Testis (tissue), 3 donors: ENCODE data around the gene TMEM151B. TPM values are rescaled to one million over a fixed set of nuclear protein-coding genes. Genes with fewer than 3 reads are reported as not detected.

Source experiments
- DNase-seq: peaks from one replicate; pipeline ENCODE4 v3.0.0-alpha.2; 2019
- H3K27ac ChIP-seq, 2 donors: fragments of 200-600 bp; sonication (generic); one replicate each; pipeline ENCODE4 v1.5.1; 2019
- H3K27me3 ChIP-seq: fragments of 200-600 bp; sonication (generic); one replicate; pipeline ENCODE4 v1.5.1; 2019
- H3K36me3 ChIP-seq: fragments of 200-600 bp; sonication (generic); one replicate; pipeline ENCODE4 v1.5.1; 2017; ENCODE audit warnings: low read depth; ENCODE audit errors: missing control alignments
- H3K4me1 ChIP-seq: fragments of 200-600 bp; sonication (generic); one replicate; pipeline ENCODE4 v1.5.1; 2019
- H3K4me3 ChIP-seq, 2 donors: fragments of 200-600 bp; sonication (generic); one replicate each; pipeline ENCODE4 v1.5.1; 2017 to 2019
- H3K9me3 ChIP-seq: fragments of 200-600 bp; sonication (generic); one replicate; pipeline ENCODE4 v1.5.1; 2017
- POLR2A ChIP-seq: fragments of 450-650 bp; IDR thresholded peaks from one replicate; pipeline ENCODE4 v1.6.1; 2017; ENCODE audit warnings: antibody characterized with exemption, mild to moderate bottlenecking, moderate library complexity
- whole genome bisulfite sequencing, 2 donors: methylation state at CpG; one replicate each; pipeline ENCODE4 v1.1.5; 2018; 5-methylcytosine and 5-hydroxymethylcytosine counted together
- intact Hi-C: fragments of 100-400 bp; cut with DNase I; formaldehyde crosslinking; loops from one replicate; pipeline ENCODE4 v1.15.1; 2023; ENCODE audit warnings: low total_unique reads
- polyA plus RNA-seq: library from polyadenylated mRNA; stranded (reverse); fragments of 350-450 nt; fragmentation: Illumina TruSeq; extraction: RNeasy Lipid Tissue Mini Kit (QIAGEN cat#74804); gene quantifications from one replicate; pipeline ENCODE4 v1.2.3, GENCODE V29; 2014; ENCODE audit warnings: low read depth, low replicate concordance; ENCODE audit not compliant: insufficient read depth
- total RNA-seq, 2 donors: library from RNA; depleted of rRNA; stranded (reverse); fragments of >200 nt; gene quantifications; one replicate each; pipeline ENCODE4 v1.2.3, GENCODE V29; 2016
- TF ChIP-seq, protein P1 (sequence below), 3 experiments: fragments of 450-650 bp in 2 of 3; fragments of 200-600 bp in 1 of 3; sonication (generic) in 1 of 3; IDR thresholded peaks; one replicate each; pipeline ENCODE4 v1.5.1; 2016 to 2019; ENCODE audit warnings: antibody characterized with exemption in 3 of 3, mild to moderate bottlenecking in 2 of 3, moderate library complexity in 1 of 3

The TMEM151B gene
- total and polyA plus RNA-seq, 3 donors from 2014 or later = 1.3 to 2.8 (median 1.6) TPM

DNA sequence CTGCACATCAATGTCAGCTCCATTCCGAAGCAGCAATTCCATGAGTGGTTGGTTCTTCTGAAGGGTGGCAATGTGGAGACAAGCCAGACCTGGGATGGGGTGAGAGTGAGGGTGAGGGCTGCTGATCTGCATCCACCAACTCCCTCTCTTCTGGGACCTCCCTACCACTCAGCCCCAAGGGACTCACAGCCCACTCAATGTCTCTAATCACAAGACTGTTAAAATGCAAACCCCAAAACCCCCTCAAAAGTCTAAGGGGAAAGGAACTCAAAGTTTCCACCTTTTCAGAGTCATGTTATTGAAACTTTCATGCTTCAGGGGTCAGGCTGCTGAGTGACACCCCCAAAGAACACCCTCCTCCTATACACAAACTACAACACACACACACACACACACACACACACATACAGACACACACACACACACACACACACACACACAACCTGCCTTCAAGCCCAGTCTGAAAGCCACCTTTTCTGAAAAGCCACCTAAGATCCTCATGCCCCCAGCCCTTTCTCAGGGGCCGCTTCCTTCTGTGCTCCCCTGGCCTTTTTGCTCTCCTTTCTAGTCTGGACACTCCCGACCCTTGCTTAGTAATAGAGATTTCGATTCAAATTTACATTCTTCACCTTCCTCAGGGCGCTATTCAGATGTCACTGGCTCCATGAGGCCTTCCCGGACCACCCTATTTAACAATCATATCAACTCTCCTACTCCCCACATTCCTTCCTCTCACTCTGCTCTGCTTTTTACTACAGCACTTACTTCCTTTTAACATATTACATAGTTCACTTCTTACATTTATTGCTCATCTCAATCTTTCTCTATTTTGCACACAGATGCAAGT, 9.6 kb upstream of the TMEM151B start:
- intact Hi-C loops = loop anchor here (10.0 kb wide), 1 partner anchor 194 kb away; no protein-coding TSS in a partner anchor
- Histone ChIP-seq H3K4me3 (no peak overlapping the region), H3K36me3 (no peaks in the 10 kb centered on the region), H3K27me3 (no peaks in the 10 kb centered on the region), H3K4me1 (peaks cover 35% of the 10 kb centered on the region), H3K9me3 (no peaks in the 10 kb centered on the region), H3K27ac (no peak overlapping the region)
- 96 to 97% methylated on average over 6 of the region's 6 CpGs for WGBS, 2 donors
- DNase-seq = no peak
- TF ChIP-seq POLR2A = no peak
- TF ChIP-seq, protein P1, sequence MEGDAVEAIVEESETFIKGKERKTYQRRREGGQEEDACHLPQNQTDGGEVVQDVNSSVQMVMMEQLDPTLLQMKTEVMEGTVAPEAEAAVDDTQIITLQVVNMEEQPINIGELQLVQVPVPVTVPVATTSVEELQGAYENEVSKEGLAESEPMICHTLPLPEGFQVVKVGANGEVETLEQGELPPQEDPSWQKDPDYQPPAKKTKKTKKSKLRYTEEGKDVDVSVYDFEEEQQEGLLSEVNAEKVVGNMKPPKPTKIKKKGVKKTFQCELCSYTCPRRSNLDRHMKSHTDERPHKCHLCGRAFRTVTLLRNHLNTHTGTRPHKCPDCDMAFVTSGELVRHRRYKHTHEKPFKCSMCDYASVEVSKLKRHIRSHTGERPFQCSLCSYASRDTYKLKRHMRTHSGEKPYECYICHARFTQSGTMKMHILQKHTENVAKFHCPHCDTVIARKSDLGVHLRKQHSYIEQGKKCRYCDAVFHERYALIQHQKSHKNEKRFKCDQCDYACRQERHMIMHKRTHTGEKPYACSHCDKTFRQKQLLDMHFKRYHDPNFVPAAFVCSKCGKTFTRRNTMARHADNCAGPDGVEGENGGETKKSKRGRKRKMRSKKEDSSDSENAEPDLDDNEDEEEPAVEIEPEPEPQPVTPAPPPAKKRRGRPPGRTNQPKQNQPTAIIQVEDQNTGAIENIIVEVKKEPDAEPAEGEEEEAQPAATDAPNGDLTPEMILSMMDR (IDR thresholded peaks at IDR 0.05) = no peak

DNA sequence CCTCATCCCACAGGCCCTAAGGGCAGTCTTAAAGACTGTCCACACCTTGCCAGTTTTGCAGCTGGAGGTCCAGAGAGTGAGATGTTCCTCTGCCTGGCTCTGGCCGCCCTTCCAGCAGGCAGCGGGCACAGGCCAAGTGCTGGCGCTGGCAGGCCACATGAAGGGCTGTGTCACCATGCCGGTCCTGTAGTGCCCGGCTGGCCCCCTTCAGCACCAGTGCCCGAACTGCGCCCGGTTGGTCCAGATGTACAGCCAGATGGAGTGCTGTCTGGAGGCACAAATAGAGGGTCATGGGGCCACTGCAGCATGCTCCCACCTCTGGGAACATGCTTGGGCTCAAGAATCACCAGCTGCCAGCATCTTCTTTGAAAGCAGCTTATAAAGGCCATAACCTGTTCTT, 8.7 kb upstream of the TMEM151B start:
- no peaks in the 10 kb centered on the region for H3K9me3 ChIP-seq
- 91% methylated on average over 8 of the region's 8 CpGs; no CpG with 5 or more reads in 1 of the 2 donors for WGBS, 2 donors
- no peak overlapping the region for H3K27ac ChIP-seq
- H3K27me3 ChIP-seq = no peaks in the 10 kb centered on the region
- H3K36me3 ChIP-seq = no peaks in the 10 kb centered on the region
- no peak overlapping the region for H3K4me3 ChIP-seq
- peaks cover 28% of the 10 kb centered on the region for H3K4me1 ChIP-seq
- intact Hi-C loops = loop anchor here (10.0 kb wide), 1 partner anchor 193 kb away; no protein-coding TSS in a partner anchor
- no peak for DNase-seq
- TF ChIP-seq, protein P1 (IDR thresholded peaks at IDR 0.05) = no peak
- no peak for TF ChIP-seq POLR2A

DNA sequence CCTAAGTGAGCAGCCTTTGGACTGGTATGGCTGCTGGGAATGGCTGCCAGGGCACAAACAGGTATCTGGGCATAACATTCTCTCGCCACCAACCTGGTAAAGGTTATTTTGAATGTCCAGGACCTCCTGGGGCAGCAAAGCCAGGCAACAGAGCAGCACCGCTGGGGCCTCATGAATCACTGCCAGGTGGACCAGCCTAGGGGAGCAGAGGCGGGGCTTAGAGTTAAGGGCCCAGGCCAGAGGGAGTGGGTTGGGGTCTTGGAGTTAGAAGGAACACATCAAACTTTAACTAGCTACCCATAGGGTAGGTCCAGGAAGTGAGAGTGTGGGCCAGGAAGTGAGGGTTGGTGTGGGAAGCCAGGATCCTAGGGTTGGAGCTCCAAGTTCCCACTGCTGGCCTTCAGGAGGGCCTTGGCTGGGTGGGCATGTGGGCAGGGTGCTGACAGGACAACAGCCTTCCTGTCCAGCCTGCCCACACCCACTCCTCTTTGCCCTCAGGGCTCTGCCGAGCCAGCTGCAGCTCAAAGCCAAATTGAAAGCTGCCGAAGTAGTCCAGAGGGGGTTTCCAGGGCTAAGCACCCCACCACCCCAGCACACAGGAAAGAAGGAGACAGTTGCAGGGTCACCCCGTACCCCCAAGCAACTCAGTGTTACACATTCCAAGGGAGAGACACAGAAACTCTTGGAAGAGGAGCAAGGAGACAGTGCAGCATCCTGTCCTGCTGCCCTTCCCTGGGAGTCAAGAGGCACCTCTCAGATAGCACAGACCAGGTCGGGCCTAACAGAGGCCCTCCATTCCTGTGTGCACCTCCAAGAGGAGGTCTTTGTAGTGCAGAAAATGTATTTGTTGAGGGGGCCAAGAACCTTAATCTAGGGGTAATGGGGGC, 7.5 kb upstream of the TMEM151B start:
- no peak for TF ChIP-seq POLR2A
- TF ChIP-seq, protein P1 (IDR thresholded peaks at IDR 0.05) = no peak
- intact Hi-C loops = loop anchor here (10.0 kb wide), 1 partner anchor 192 kb away; no protein-coding TSS in a partner anchor
- Histone ChIP-seq H3K36me3 (no peaks in the 10 kb centered on the region), H3K4me3 (no peak overlapping the region), H3K9me3 (no peaks in the 10 kb centered on the region), H3K4me1 (peaks cover 26% of the 10 kb centered on the region), H3K27me3 (no peaks in the 10 kb centered on the region), H3K27ac (no peak overlapping the region)
- WGBS, 2 donors = 61 to 62% methylated on average over 6 to 7 of the region's 7 CpGs
- DNase-seq = no peak

DNA sequence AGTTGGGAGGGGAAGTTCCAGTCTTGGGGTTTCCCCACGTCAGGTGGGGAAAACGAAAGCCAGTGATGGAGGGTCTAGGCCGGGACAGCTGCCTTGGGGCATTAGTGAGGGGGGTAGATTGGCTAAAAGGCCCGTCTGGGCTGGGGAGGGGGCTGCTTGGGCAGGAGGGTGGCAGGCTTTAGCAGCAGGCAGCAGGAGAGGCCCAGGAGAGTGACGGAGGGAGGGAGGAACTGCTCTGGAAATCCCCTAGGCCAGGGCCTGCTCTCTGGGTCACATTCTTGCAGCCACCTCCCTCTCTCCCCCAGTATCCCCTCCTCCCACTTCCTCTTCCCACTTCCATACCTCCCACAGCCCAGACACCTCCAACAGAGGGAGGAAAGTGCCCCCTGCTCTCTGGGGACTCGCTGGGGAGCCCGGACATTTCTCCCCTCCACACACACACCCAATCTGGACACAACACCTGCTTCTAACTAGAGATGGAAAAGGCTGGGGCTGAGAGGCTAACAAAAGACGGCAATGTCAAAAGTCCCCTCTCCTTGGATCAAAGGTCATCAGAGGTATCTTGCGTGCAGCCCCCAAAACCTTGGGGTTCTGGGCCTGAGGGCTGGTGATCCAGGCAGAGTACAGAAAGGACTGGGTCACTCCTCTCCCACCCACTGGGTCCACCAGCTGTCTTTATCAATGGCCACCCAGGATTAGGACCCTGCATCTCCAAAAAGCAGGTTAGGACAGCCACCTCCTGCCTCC, 6.7 kb upstream of the TMEM151B start:
- peaks cover 23% of the 10 kb centered on the region for H3K4me1 ChIP-seq
- no peaks in the 10 kb centered on the region for H3K9me3 ChIP-seq
- WGBS, 2 donors = 55 to 62% methylated on average over 9 of the region's 9 CpGs
- H3K4me3 ChIP-seq = no peak overlapping the region
- H3K36me3 ChIP-seq = no peaks in the 10 kb centered on the region
- H3K27ac ChIP-seq = no peak overlapping the region
- no peak for DNase-seq
- no peak for TF ChIP-seq POLR2A
- TF ChIP-seq, protein P1 (IDR thresholded peaks at IDR 0.05) = no peak
- intact Hi-C loops = loop anchor here (10.0 kb wide), 1 partner anchor 191 kb away; no protein-coding TSS in a partner anchor
- H3K27me3 ChIP-seq = no peaks in the 10 kb centered on the region
